Ectodermal cell (in vitro differentiated cells): ENCODE results near the gene TLR2.

Experiments used
- H3K27ac ChIP-seq: 2 replicates; pipeline ENCODE4 v1.7.0; 2013; ENCODE audit warnings: mild to moderate bottlenecking, low read depth, low read length; ENCODE audit not compliant: insufficient read depth, poor library complexity, severe bottlenecking
- H3K27me3 ChIP-seq: 2 replicates; pipeline ENCODE4 v1.7.0; 2013; ENCODE audit warnings: mild to moderate bottlenecking, low read length; ENCODE audit not compliant: insufficient read depth, control insufficient read depth, poor library complexity, severe bottlenecking
- H3K36me3 ChIP-seq: one replicate; pipeline ENCODE4 v1.7.0; 2013; ENCODE audit warnings: low read length; ENCODE audit not compliant: control insufficient read depth, insufficient read depth
- H3K4me1 ChIP-seq: one replicate; pipeline ENCODE4 v1.7.0; 2013; ENCODE audit warnings: low read length; ENCODE audit not compliant: control insufficient read depth, insufficient read depth
- H3K4me3 ChIP-seq: 2 replicates; pipeline ENCODE4 v1.7.0; 2013; ENCODE audit warnings: low read depth, low read length, control low read depth; ENCODE audit not compliant: insufficient read depth
- H3K9me3 ChIP-seq: 2 replicates; pipeline ENCODE4 v1.7.0; 2013; ENCODE audit warnings: mild to moderate bottlenecking, low read length, moderate library complexity; ENCODE audit not compliant: control insufficient read depth
- WGBS, 2 experiments: methylation state at CpG; one replicate each; pipeline ENCODE4 v1.1.7; 2013; ENCODE audit warnings: missing lambda C conversion rate in 2 of 2; 5-methylcytosine and 5-hydroxymethylcytosine counted together

The TLR2 gene

GRCh38 chr4:153645183-153645582 lies 38.9 kb upstream of the TLR2 start:
- H3K4me3 ChIP-seq: no peak overlapping the region
- H3K9me3 ChIP-seq: no peaks in the 10 kb centered on the region
- H3K27me3 ChIP-seq: no peaks in the 10 kb centered on the region
- H3K4me1 ChIP-seq: no peaks in the 10 kb centered on the region
- H3K27ac ChIP-seq: no peak overlapping the region
- no peaks in the 10 kb centered on the region for H3K36me3 ChIP-seq
- WGBS, 2 experiments: 84 to 98% methylated on average over 1 of the region's 1 CpG

- no peaks in the 10 kb centered on the region for H3K27me3 ChIP-seq
- no peak overlapping the region for H3K4me3 ChIP-seq
- WGBS, 2 experiments: 100% methylated on average over 1 of the region's 1 CpG; no CpG with 5 or more reads in 1 of the 2 experiments
- no peaks in the 10 kb centered on the region for H3K36me3 ChIP-seq
- peaks cover 2% of the 10 kb centered on the region for H3K4me1 ChIP-seq
- no peak overlapping the region for H3K27ac ChIP-seq
- no peaks in the 10 kb centered on the region for H3K9me3 ChIP-seq
Observed at GRCh38 chr4:153646261-153646660, 37.8 kb upstream of the TLR2 start.

GRCh38 chr4:153646978-153647377 lies 37.1 kb upstream of the TLR2 start:
- Histone ChIP-seq H3K4me1 (peaks cover 4% of the 10 kb centered on the region), H3K9me3 (no peaks in the 10 kb centered on the region), H3K27me3 (no peaks in the 10 kb centered on the region), H3K36me3 (no peaks in the 10 kb centered on the region), H3K27ac (no peak overlapping the region), H3K4me3 (no peak overlapping the region)
- WGBS, 2 experiments: 91 to 94% methylated on average over 1 of the region's 1 CpG

- Histone ChIP-seq H3K4me1 (peaks cover 4% of the 10 kb centered on the region), H3K4me3 (no peak overlapping the region), H3K9me3 (no peaks in the 10 kb centered on the region), H3K27me3 (no peaks in the 10 kb centered on the region), H3K27ac (no peak overlapping the region), H3K36me3 (no peaks in the 10 kb centered on the region)
- 81% methylated on average over 4 of the region's 4 CpGs for WGBS, 2 experiments
Observed at GRCh38 chr4:153647975-153648374, 36.1 kb upstream of the TLR2 start.

GRCh38 chr4:153649572-153649991 lies 34.5 kb upstream of the TLR2 start:
- WGBS, 2 experiments: 68 to 71% methylated on average over 6 of the region's 6 CpGs
- Histone ChIP-seq H3K27ac (no peak overlapping the region), H3K4me3 (no peak overlapping the region), H3K27me3 (no peaks in the 10 kb centered on the region), H3K4me1 (peaks cover 4% of the 10 kb centered on the region), H3K9me3 (no peaks in the 10 kb centered on the region), H3K36me3 (no peaks in the 10 kb centered on the region)

- no peak overlapping the region for H3K27ac ChIP-seq
- H3K36me3 ChIP-seq: no peaks in the 10 kb centered on the region
- 19 to 51% methylated on average over 2 to 3 of the region's 3 CpGs for WGBS, 2 experiments
- no peak overlapping the region for H3K4me3 ChIP-seq
- H3K27me3 ChIP-seq: no peaks in the 10 kb centered on the region
- no peaks in the 10 kb centered on the region for H3K9me3 ChIP-seq
- H3K4me1 ChIP-seq: peaks cover 4% of the 10 kb centered on the region
Observed at GRCh38 chr4:153651116-153651515, 33.0 kb upstream of the TLR2 start.

GRCh38 chr4:153651587-153651986 lies 32.5 kb upstream of the TLR2 start:
- H3K27ac ChIP-seq: no peak overlapping the region
- no peaks in the 10 kb centered on the region for H3K36me3 ChIP-seq
- 58 to 65% methylated on average over 5 of the region's 5 CpGs for WGBS, 2 experiments
- H3K4me3 ChIP-seq: no peak overlapping the region
- no peaks in the 10 kb centered on the region for H3K9me3 ChIP-seq
- no peaks in the 10 kb centered on the region for H3K27me3 ChIP-seq
- H3K4me1 ChIP-seq: peaks cover 4% of the 10 kb centered on the region

- no peak overlapping the region for H3K27ac ChIP-seq
- no peaks in the 10 kb centered on the region for H3K9me3 ChIP-seq
- H3K4me1 ChIP-seq: peaks cover 4% of the 10 kb centered on the region
- no peaks in the 10 kb centered on the region for H3K27me3 ChIP-seq
- H3K36me3 ChIP-seq: no peaks in the 10 kb centered on the region
- 81% methylated on average over 11 of the region's 11 CpGs for WGBS, 2 experiments
- H3K4me3 ChIP-seq: no peak overlapping the region
Observed at GRCh38 chr4:153652051-153652784, 31.9 kb upstream of the TLR2 start.

GRCh38 chr4:153655002-153655541 lies 29.0 kb upstream of the TLR2 start:
- Histone ChIP-seq H3K9me3 (no peaks in the 10 kb centered on the region), H3K27me3 (no peaks in the 10 kb centered on the region), H3K27ac (no peak overlapping the region), H3K4me1 (peaks cover 4% of the 10 kb centered on the region), H3K4me3 (no peak overlapping the region), H3K36me3 (no peaks in the 10 kb centered on the region)
- 67 to 68% methylated on average over 4 of the region's 4 CpGs for WGBS, 2 experiments

- 94 to 99% methylated on average over 4 of the region's 4 CpGs for WGBS, 2 experiments
Observed at GRCh38 chr4:153655928-153656327, 28.2 kb upstream of the TLR2 start.

More at GRCh38 chr4:153655928-153656327, 28.2 kb upstream of the TLR2 start:
- H3K9me3 ChIP-seq: no peaks in the 10 kb centered on the region
- H3K4me3 ChIP-seq: no peak overlapping the region
- no peaks in the 10 kb centered on the region for H3K36me3 ChIP-seq
- no peaks in the 10 kb centered on the region for H3K27me3 ChIP-seq
- no peak overlapping the region for H3K27ac ChIP-seq
- H3K4me1 ChIP-seq: peaks cover 4% of the 10 kb centered on the region
